Heart left ventricle (tissue), 16 donors: Measurements from ENCODE around the gene GABPA. TPM values are rescaled to one million over a fixed set of nuclear protein-coding genes. Genes with fewer than 3 reads are reported as not detected.

Source experiments
- ATAC-seq, 4 donors: fragments of 200-7000 bp; cut with Tn5 transposase; one replicate each; pipeline ENCODE4 v1.9.1; 2020 to 2022; ENCODE audit warnings: moderate library complexity in 4 of 4, mild to moderate bottlenecking in 3 of 4, moderate number of reproducible peaks in 1 of 4
- DNase-seq, 5 donors: peaks; one replicate each; pipeline ENCODE4 v3.0.0-alpha.2; 2020
- H3K27ac ChIP-seq, 12 donors: fragments of 200-600 bp; sonication (generic) in 4 of 12; one replicate each; pipeline versions ENCODE4 v1.5.0 to v1.8.0; 2016 to 2022; ENCODE audit warnings: mild to moderate bottlenecking in 2 of 12
- H3K27me3 ChIP-seq, 9 donors: fragments of 200-600 bp; sonication (generic) in 2 of 9; one replicate each; pipeline versions ENCODE4 v1.5.1 to v1.8.0; 2016 to 2022; ENCODE audit warnings: mild to moderate bottlenecking in 3 of 9
- H3K36me3 ChIP-seq, 9 donors: fragments of 200-600 bp; sonication (generic) in 2 of 9; one replicate each; pipeline versions ENCODE4 v1.5.0 to v1.8.0; 2018 to 2022; ENCODE audit warnings: mild to moderate bottlenecking in 2 of 9
- H3K4me1 ChIP-seq, 12 donors: fragments of 200-600 bp; sonication (generic) in 4 of 12; one replicate each; pipeline versions ENCODE4 v1.5.0 to v1.8.0; 2016 to 2022; ENCODE audit warnings: mild to moderate bottlenecking in 3 of 12
- H3K4me3 ChIP-seq, 12 donors: fragments of 200-600 bp; sonication (generic) in 4 of 12; one replicate each; pipeline versions ENCODE4 v1.5.0 to v1.8.0; 2017 to 2022; ENCODE audit warnings: mild to moderate bottlenecking in 9 of 12, moderate library complexity in 4 of 12
- H3K9me3 ChIP-seq, 12 donors: fragments of 200-600 bp; sonication (generic) in 4 of 12; one replicate each; pipeline versions ENCODE4 v1.5.0 to v1.8.0; 2016 to 2022; ENCODE audit warnings: mild to moderate bottlenecking in 1 of 12
- POLR2A ChIP-seq, 2 donors: fragments of 450-650 bp; IDR thresholded peaks; one replicate each; pipeline ENCODE4 v1.6.1; 2017; ENCODE audit warnings: antibody characterized with exemption in 2 of 2, mild to moderate bottlenecking in 2 of 2, moderate library complexity in 2 of 2
- WGBS, 4 donors: extraction: QIAGEN DNeasy Blood & Tissue Kit in 2 of 4; methylation state at CpG; one replicate each; pipeline versions ENCODE4 v1.1.5 to v1.1.7; 2013 to 2018; 5-methylcytosine and 5-hydroxymethylcytosine counted together
- intact Hi-C, 10 donors: fragments of 100-400 bp; cut with DNase I; formaldehyde crosslinking; loops; one replicate each; pipeline versions ENCODE4 v1.11.1 to v1.14.2; 2022
- polyA plus RNA-seq, 2 donors: library from polyadenylated mRNA; stranded (reverse); fragments of 200-250 nt; gene quantifications; one replicate each; pipeline ENCODE4 v1.2.3, GENCODE V29; 2013
- total RNA-seq, 9 donors: library from RNA; depleted of rRNA in 2 of 9; stranded (reverse); fragments of >200 nt in 2 of 9; fragmentation: NEBNext Ultra II Directional in 3 of 9; extraction: Animal tissue kit (Norgen Biotek cat#: 25700) in 3 of 9; gene quantifications; one replicate each; pipeline versions ENCODE4 v1.1.0 to v1.2.4, GENCODE V29; 2016 to 2023
- TF ChIP-seq, protein P1 (sequence below), 12 donors: fragments of 200-600 bp; sonication (generic) in 4 of 12; IDR thresholded peaks; one replicate each; pipeline versions ENCODE4 v1.5.0 to v1.8.0; 2018 to 2022; ENCODE audit warnings: antibody characterized with exemption in 12 of 12, mild to moderate bottlenecking in 5 of 12
- donor health status: ischemic (EF 13 %, LVEDD 7.1; RV severe dilation, severe dysfunction).
- donor health status: healthy with polysubstance abuse.
- donor health status: DM: no; HTN: yes; CAD: no.
- donor health status: DM: no; HTN: no; CAD: no.
- donor health status: ischemic (EF 25% LVEDD 6.9; RV normal size, moderate dysfunction).
- donor health status: ischemic (EF 25% LVEDD 5.7; RV mildly dilated, moderate dysfunction).
- donor health status: healthy.
- donor health status: DM: yes; HTN: yes; CAD: no.
- donor health status: ischemic (EF 35%, LVEDD 5.7; RV mildly dilated, moderate dysfunction).
- donor health status: nonischemic (EF 11% LVEDD 7.7; RV severe dilation, severe dysfunction).
- donor health status: DM: yes; HTN: yes; CAD: no.
- donor health status: PGD.
- donor health status: ischemic (EF 29% LVEDD 5.4; RV normal size, mild dysfunction).
- donor health status: nonischemic (EF 23%, LVEDD 6.1; RV moderate dilation, normal function).

The GABPA gene
- total and polyA plus RNA-seq, 11 donors, result 6.1 to 20.6 (median 14.8) TPM

DNA sequence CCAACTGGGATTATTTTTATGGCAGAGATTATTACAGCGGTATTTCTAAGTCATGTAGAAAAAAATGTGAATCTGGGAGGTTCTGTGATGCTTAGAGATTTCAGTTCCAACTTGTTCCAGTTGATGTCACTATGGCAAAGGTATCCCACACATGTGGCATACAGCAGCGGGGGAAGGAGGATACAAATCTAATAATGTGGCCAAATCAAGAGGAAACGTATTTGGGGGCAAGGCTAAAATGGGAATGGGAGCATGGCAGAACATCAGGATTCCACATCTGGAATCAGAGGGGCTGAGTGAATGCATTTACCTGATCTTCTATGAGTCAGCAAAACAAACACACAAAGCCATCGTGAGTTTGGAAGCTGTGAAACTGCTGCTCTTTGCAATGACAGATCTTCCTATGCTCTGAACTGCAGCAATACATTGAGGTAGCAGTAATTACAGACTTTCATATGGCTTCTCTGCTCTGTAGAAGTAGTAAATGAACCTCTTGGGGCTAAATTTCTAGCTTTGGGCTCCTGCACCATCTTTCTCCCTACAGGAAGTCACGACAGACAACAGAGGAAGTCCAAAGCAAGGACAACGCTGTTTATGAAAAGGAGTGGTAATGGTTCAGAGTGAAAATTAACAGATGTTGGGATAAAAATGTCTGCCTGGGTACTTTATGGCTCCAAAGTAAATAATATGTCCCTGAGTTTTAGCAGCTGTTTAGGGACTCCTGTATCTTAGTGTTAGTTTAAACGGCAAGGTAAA is 55.5 kb downstream of the GABPA start:
- Histone ChIP-seq H3K27me3 (peaks cover 0 to 9% (median 0%) of the 10 kb centered on the region in 9 donors), H3K36me3 (no peaks in the 10 kb centered on the region), H3K9me3 (no peaks in the 10 kb centered on the region), H3K4me3 (peak overlapping the region in 9 of 12 donors; percentile 20 to 52 (median 41)), H3K27ac (peak overlapping the region in 3 of 12 donors; percentile 4 to 69 (median 24)), H3K4me1 (peaks cover 0 to 12% (median 0%) of the 10 kb centered on the region in 12 donors)
- 20 to 27% (median 20%) methylated on average over 7 of the region's 7 CpGs for WGBS, 4 donors
- TF ChIP-seq, protein P1, sequence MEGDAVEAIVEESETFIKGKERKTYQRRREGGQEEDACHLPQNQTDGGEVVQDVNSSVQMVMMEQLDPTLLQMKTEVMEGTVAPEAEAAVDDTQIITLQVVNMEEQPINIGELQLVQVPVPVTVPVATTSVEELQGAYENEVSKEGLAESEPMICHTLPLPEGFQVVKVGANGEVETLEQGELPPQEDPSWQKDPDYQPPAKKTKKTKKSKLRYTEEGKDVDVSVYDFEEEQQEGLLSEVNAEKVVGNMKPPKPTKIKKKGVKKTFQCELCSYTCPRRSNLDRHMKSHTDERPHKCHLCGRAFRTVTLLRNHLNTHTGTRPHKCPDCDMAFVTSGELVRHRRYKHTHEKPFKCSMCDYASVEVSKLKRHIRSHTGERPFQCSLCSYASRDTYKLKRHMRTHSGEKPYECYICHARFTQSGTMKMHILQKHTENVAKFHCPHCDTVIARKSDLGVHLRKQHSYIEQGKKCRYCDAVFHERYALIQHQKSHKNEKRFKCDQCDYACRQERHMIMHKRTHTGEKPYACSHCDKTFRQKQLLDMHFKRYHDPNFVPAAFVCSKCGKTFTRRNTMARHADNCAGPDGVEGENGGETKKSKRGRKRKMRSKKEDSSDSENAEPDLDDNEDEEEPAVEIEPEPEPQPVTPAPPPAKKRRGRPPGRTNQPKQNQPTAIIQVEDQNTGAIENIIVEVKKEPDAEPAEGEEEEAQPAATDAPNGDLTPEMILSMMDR (IDR thresholded peaks at IDR 0.05), result peak in 11 of 12 donors; percentile 5 to 61 (median 37)
- no peak for TF ChIP-seq POLR2A (IDR thresholded peaks at IDR 0.05)
- ATAC-seq (peak in 2 of 4 donors; percentile 57 to 69), DNase-seq (no peak)
- intact Hi-C loops, result loop anchor here in 4 of 10 donors (5.0 to 10.0 kb wide), 2 partner anchors 925 to 927 kb away; no protein-coding TSS in a partner anchor

DNA sequence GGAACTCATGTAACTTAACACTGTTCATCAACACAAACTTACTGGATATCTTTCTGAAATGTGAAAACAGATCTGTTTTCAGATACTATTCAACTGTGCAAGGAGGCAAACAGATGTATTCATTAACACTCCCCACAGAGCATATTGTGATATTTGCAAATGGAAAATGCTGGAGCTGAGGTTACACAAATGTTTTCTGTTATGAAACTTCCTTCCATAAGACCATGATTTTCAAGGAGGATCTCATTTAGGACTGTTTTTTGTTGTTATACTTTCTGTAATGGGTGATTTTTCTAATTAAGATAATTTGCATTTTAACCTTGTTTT is 56.1 kb downstream of the GABPA start:
- Histone ChIP-seq H3K27me3 (peaks cover 0 to 9% (median 0%) of the 10 kb centered on the region in 9 donors), H3K4me1 (peaks cover 0 to 12% (median 0%) of the 10 kb centered on the region in 12 donors), H3K27ac (peak overlapping the region in 3 of 12 donors; percentile 4 to 69 (median 24)), H3K36me3 (no peaks in the 10 kb centered on the region), H3K9me3 (no peaks in the 10 kb centered on the region), H3K4me3 (peak overlapping the region in 7 of 12 donors; percentile 30 to 52 (median 42))
- TF ChIP-seq, protein P1 (IDR thresholded peaks at IDR 0.05), result no peak
- TF ChIP-seq POLR2A (IDR thresholded peaks at IDR 0.05), result no peak
- intact Hi-C loops, result loop anchor here in 4 of 10 donors (5.0 to 10.0 kb wide), 2 partner anchors 924 to 926 kb away; no protein-coding TSS in a partner anchor
- DNase-seq, result no peak
- no peak for ATAC-seq

GRCh38 chr21:25791319-25791718 is 56.5 kb downstream of the GABPA start:
- peak overlapping the region in 1 of 12 donors; percentile 69 for H3K27ac ChIP-seq
- peaks cover 0 to 9% (median 0%) of the 10 kb centered on the region in 9 donors for H3K27me3 ChIP-seq
- 86 to 97% (median 90%) methylated on average over 1 of the region's 1 CpG for WGBS, 4 donors
- no peak for ATAC-seq
- TF ChIP-seq, protein P1 (IDR thresholded peaks at IDR 0.05), result no peak
- TF ChIP-seq POLR2A (IDR thresholded peaks at IDR 0.05), result no peak
- H3K9me3 ChIP-seq, result no peaks in the 10 kb centered on the region
- DNase-seq, result no peak
- intact Hi-C loops, result loop anchor here in 4 of 10 donors (5.0 to 10.0 kb wide), 2 partner anchors 923 to 926 kb away; no protein-coding TSS in a partner anchor
- peaks cover 0 to 12% (median 0%) of the 10 kb centered on the region in 12 donors for H3K4me1 ChIP-seq
- H3K4me3 ChIP-seq, result no peak overlapping the region
- no peaks in the 10 kb centered on the region for H3K36me3 ChIP-seq
